Measurements from ENCODE around the gene NCK2. TPM values are rescaled to one million over a fixed set of nuclear protein-coding genes. Genes with fewer than 3 reads are reported as not detected.

The NCK2 gene
- total RNA-seq, 1 experiment from 2014 or later: 26.7 TPM

DNA sequence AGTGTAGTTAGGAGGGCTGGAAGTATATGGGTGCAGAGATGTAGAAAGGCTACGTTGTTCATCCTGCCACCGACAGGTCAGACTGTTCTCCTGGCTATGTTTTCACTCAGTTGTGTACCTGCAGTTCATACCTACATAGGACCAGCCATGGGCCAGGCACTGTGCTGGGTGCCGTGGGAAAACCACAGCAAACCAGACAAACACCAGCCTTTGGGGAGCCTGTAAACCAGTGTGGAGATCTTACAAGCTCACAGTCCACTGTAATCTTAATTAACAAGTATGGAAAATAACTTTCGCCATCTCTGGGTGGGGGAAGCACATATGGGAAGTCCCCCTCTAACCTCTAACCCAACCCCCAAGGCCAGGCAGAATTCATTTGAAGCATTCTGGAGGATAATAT lies 12.7 kb downstream of the NCK2 start:
- ChIA-PET CTCF (no interaction called here), RAD21 (ENCODE audit: low non-redundant PET in 1 of 2, low total read pairs in 2 of 2, uncharacterized antibody in 2 of 2, unreplicated experiment in 2 of 2) (no interaction called here), POLR2A (no interaction called here)
- Histone ChIP-seq H3K9me2 (ENCODE audit: insufficient read depth) (no peaks in the 10 kb centered on the region), H3K4me2 (ENCODE audit: low read length) (no peak overlapping the region), H3K27me3 (ENCODE audit: insufficient read depth, low read length) (no peaks in the 10 kb centered on the region), H3K27ac (ENCODE audit: low read depth, low read length) (no peak overlapping the region), H3K79me2 (ENCODE audit: insufficient read depth, low read length) (peaks cover 78% of the 10 kb centered on the region), H3K9ac (ENCODE audit: low read length) (no peak overlapping the region), H3K9me3 (ENCODE audit: control insufficient read depth in 1 of 2, insufficient read depth in 1 of 2, low read depth in 1 of 2, low read length in 2 of 2) (no peaks in the 10 kb centered on the region), H3K4me1 (ENCODE audit: control insufficient read depth in 1 of 2, insufficient read depth in 2 of 2, low read length in 2 of 2) (no peaks in the 10 kb centered on the region), H4K20me1 (ENCODE audit: insufficient read depth) (peaks cover 11% of the 10 kb centered on the region), H2AFZ (ENCODE audit: low read depth, low read length, poor library complexity, severe bottlenecking) (no peak overlapping the region), H3K4me3 (replicated peaks in 1 of 2; ENCODE audit: low read depth in 1 of 2, low read length in 2 of 2) (no peak overlapping the region), H3K36me3 (ENCODE audit: control insufficient read depth in 1 of 2, insufficient read depth in 2 of 2, low read length in 2 of 2) (no peaks in the 10 kb centered on the region)
- TF ChIP-seq POLR2AphosphoS5 (IDR thresholded peaks at IDR 0.05; ENCODE audit: low read depth, low read length): no peak
- no peak for TF ChIP-seq TCF7L2 (IDR thresholded peaks at IDR 0.05; ENCODE audit: borderline replicate concordance, extremely low read depth, insufficient read depth, insufficient read length)
- TF ChIP-seq, protein P1, sequence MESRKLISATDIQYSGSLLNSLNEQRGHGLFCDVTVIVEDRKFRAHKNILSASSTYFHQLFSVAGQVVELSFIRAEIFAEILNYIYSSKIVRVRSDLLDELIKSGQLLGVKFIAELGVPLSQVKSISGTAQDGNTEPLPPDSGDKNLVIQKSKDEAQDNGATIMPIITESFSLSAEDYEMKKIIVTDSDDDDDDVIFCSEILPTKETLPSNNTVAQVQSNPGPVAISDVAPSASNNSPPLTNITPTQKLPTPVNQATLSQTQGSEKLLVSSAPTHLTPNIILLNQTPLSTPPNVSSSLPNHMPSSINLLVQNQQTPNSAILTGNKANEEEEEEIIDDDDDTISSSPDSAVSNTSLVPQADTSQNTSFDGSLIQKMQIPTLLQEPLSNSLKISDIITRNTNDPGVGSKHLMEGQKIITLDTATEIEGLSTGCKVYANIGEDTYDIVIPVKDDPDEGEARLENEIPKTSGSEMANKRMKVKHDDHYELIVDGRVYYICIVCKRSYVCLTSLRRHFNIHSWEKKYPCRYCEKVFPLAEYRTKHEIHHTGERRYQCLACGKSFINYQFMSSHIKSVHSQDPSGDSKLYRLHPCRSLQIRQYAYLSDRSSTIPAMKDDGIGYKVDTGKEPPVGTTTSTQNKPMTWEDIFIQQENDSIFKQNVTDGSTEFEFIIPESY (IDR thresholded peaks at IDR 0.05; ENCODE audit: extremely low read depth, insufficient replicate concordance, low read length): no peak
- TF ChIP-seq SIN3A (IDR thresholded peaks at IDR 0.05; ENCODE audit: low read depth): no peak
- TF ChIP-seq CBX3 (IDR thresholded peaks at IDR 0.05; ENCODE audit: low read depth): no peak
- TF ChIP-seq RAD21 (IDR thresholded peaks at IDR 0.05; ENCODE audit: low read depth): no peak
- TF ChIP-seq, protein P2, sequence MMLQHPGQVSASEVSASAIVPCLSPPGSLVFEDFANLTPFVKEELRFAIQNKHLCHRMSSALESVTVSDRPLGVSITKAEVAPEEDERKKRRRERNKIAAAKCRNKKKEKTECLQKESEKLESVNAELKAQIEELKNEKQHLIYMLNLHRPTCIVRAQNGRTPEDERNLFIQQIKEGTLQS (IDR thresholded peaks at IDR 0.05): no peak
- no peak for TF ChIP-seq CEBPB (IDR thresholded peaks at IDR 0.05; ENCODE audit: low read depth)
- TF ChIP-seq, protein P3, sequence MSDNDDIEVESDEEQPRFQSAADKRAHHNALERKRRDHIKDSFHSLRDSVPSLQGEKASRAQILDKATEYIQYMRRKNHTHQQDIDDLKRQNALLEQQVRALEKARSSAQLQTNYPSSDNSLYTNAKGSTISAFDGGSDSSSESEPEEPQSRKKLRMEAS (IDR thresholded peaks at IDR 0.05): no peak
- no peak for TF ChIP-seq FOSL1 (IDR thresholded peaks at IDR 0.05; ENCODE audit: low read depth)
- no peak for TF ChIP-seq EGR1 (IDR thresholded peaks at IDR 0.05; ENCODE audit: low read depth)
- no peak for TF ChIP-seq ZFX (IDR thresholded peaks at IDR 0.05)
- TF ChIP-seq POLR2A (IDR thresholded peaks at IDR 0.05; ENCODE audit: borderline replicate concordance, extremely low read depth, insufficient read depth, insufficient read length): no peak
- TF ChIP-seq SP1 (IDR thresholded peaks at IDR 0.05; ENCODE audit: low read depth): no peak
- TF ChIP-seq EZH2phosphoT487 (IDR thresholded peaks at IDR 0.05; ENCODE audit: borderline replicate concordance): no peak
- ATAC-seq (no peak), DNase-seq (ENCODE audit: low read depth, low spot score) (no peak)
- intact Hi-C loops (cut with micrococcal nuclease): no loop called here
- BruUV-seq (replicated peaks): no TSS peak
